Measurements from ENCODE around the gene CTNNA3.

Gene CTNNA3

DNA sequence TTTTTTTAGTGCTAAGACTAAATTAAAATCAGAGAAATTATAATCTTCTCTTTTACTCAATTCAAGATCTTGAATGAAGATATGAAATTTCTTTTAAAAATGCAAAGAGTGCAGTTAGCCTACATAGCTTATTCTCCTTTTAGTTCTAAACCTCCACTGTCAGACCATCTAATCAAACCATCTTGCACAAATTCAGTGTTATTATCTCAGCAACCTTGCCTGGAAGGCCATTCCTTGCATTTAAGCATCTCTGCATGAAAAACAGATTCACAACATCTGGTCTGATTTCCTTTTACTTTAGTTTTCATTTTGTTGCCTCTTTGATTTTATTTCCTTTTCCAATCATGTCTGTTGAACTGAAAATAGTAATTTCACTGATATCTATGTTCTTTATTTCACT lies 1297.3 kb downstream of the CTNNA3 start:
- no peaks in the 10 kb centered on the region for H3K27me3 ChIP-seq (ENCODE audit: control insufficient read depth, low read length)
- TF ChIP-seq, protein P1, sequence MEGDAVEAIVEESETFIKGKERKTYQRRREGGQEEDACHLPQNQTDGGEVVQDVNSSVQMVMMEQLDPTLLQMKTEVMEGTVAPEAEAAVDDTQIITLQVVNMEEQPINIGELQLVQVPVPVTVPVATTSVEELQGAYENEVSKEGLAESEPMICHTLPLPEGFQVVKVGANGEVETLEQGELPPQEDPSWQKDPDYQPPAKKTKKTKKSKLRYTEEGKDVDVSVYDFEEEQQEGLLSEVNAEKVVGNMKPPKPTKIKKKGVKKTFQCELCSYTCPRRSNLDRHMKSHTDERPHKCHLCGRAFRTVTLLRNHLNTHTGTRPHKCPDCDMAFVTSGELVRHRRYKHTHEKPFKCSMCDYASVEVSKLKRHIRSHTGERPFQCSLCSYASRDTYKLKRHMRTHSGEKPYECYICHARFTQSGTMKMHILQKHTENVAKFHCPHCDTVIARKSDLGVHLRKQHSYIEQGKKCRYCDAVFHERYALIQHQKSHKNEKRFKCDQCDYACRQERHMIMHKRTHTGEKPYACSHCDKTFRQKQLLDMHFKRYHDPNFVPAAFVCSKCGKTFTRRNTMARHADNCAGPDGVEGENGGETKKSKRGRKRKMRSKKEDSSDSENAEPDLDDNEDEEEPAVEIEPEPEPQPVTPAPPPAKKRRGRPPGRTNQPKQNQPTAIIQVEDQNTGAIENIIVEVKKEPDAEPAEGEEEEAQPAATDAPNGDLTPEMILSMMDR (IDR thresholded peaks at IDR 0.05; ENCODE audit: low read depth, low read length, poor library complexity, severe bottlenecking) = no peak
- TF ChIP-seq EZH2phosphoT487 (IDR thresholded peaks at IDR 0.05; ENCODE audit: borderline replicate concordance, low read length) = no peak
- no peaks in the 10 kb centered on the region for H3F3A ChIP-seq (ENCODE audit: control insufficient read depth, insufficient read depth)
- no peaks in the 10 kb centered on the region for H3K4me1 ChIP-seq (ENCODE audit: control insufficient read depth, low read length)
- no peak overlapping the region for H3K4me3 ChIP-seq (ENCODE audit: low read length)
- no peaks in the 10 kb centered on the region for H3K9me3 ChIP-seq (ENCODE audit: control insufficient read depth, insufficient read depth, low read length)
- no peaks in the 10 kb centered on the region for H3K9me2 ChIP-seq (replicated peaks; ENCODE audit: control insufficient read depth, low read length)
- H3K27ac ChIP-seq (ENCODE audit: low read depth, low read length) = no peak overlapping the region
- no peak overlapping the region for H3K4me2 ChIP-seq (ENCODE audit: low read length)
- H3K79me2 ChIP-seq (ENCODE audit: control insufficient read depth, low read length) = no peaks in the 10 kb centered on the region
- H3K36me3 ChIP-seq (ENCODE audit: control insufficient read depth, low read length) = no peaks in the 10 kb centered on the region
- H4K20me1 ChIP-seq (ENCODE audit: control insufficient read depth, insufficient read depth, low read depth, low read length) = no peaks in the 10 kb centered on the region

DNA sequence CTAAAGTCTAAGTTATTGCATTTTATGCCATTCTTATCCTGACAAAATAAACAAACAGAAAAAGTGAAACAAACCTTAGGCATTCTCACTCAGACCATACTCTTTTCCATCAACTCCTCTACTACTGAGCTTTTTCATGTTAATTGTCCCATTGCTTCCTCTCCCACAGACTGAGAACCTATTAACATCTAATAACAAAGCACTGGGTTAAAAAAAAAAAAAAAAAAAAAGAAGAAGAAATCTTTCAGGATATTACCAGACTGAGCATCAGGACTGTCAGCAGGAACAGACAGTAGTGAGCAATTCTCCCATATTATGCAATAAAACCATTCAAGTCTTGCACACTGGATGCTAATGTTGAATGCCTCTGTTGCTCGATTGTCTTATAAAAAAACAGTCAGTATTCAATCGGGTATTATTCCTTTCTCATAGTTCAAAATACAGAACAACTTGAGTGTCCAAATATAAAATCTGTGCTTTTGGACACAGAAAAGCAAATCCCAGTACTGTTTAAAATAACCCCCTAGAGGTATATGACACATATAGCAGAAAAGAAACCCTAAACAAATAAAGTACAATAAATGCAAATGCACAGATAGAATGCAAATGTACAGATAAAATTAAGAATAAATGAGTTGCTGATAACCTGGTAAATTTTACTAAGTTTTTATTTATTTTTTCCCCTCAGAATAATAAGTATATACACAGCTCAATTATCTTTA lies 1301.5 kb downstream of the CTNNA3 start:
- TF ChIP-seq EZH2phosphoT487 (IDR thresholded peaks at IDR 0.05; ENCODE audit: borderline replicate concordance, low read length) = no peak
- TF ChIP-seq, protein P1 (IDR thresholded peaks at IDR 0.05; ENCODE audit: low read depth, low read length, poor library complexity, severe bottlenecking) = no peak
- no peak overlapping the region for H3K4me2 ChIP-seq (ENCODE audit: low read length)

DNA sequence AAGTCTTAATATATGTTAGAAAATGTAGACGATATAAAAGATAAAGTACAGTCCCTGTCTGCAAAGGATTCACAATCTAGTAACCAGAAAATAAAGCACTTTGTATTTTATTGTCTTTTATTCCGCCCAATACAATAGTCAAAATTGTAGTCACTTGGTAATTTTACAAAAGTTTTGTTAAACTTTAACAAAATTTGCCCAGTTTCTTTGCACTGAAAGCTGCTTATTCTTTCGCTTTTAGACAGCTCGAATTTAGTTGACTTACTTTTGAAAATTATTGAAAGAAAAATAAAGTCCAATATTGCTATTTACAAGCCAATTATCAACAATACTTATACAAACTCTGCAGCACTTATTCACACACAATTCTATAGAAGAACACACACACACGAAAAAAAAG lies 1305.1 kb downstream of the CTNNA3 start:
- no peak for TF ChIP-seq EZH2phosphoT487 (IDR thresholded peaks at IDR 0.05; ENCODE audit: borderline replicate concordance, low read length)
- TF ChIP-seq, protein P1 (IDR thresholded peaks at IDR 0.05; ENCODE audit: low read depth, low read length, poor library complexity, severe bottlenecking) = no peak
- H3K27ac ChIP-seq (ENCODE audit: low read depth, low read length) = no peak overlapping the region
- H3K9me3 ChIP-seq (ENCODE audit: control insufficient read depth, insufficient read depth, low read length) = no peaks in the 10 kb centered on the region
- H4K20me1 ChIP-seq (ENCODE audit: control insufficient read depth, insufficient read depth, low read depth, low read length) = no peaks in the 10 kb centered on the region
- H3K9me2 ChIP-seq (replicated peaks; ENCODE audit: control insufficient read depth, low read length) = no peaks in the 10 kb centered on the region
- no peaks in the 10 kb centered on the region for H3K4me1 ChIP-seq (ENCODE audit: control insufficient read depth, low read length)
- H3K36me3 ChIP-seq (ENCODE audit: control insufficient read depth, low read length) = no peaks in the 10 kb centered on the region
- H3K4me3 ChIP-seq (ENCODE audit: low read length) = no peak overlapping the region
- no peak overlapping the region for H3K4me2 ChIP-seq (ENCODE audit: low read length)
- H3F3A ChIP-seq (ENCODE audit: control insufficient read depth, insufficient read depth) = no peaks in the 10 kb centered on the region
- H3K79me2 ChIP-seq (ENCODE audit: control insufficient read depth, low read length) = no peaks in the 10 kb centered on the region
- no peaks in the 10 kb centered on the region for H3K27me3 ChIP-seq (ENCODE audit: control insufficient read depth, low read length)

More for the DNA sequence above, 1301.5 kb downstream of the CTNNA3 start:
- H3K27me3 ChIP-seq (ENCODE audit: control insufficient read depth, low read length) = no peaks in the 10 kb centered on the region
- H3K27ac ChIP-seq (ENCODE audit: low read depth, low read length) = no peak overlapping the region
- H3K4me1 ChIP-seq (ENCODE audit: control insufficient read depth, low read length) = no peaks in the 10 kb centered on the region
- H3K79me2 ChIP-seq (ENCODE audit: control insufficient read depth, low read length) = no peaks in the 10 kb centered on the region
- H3K9me3 ChIP-seq (ENCODE audit: control insufficient read depth, insufficient read depth, low read length) = no peaks in the 10 kb centered on the region
- no peaks in the 10 kb centered on the region for H3F3A ChIP-seq (ENCODE audit: control insufficient read depth, insufficient read depth)
- no peaks in the 10 kb centered on the region for H4K20me1 ChIP-seq (ENCODE audit: control insufficient read depth, insufficient read depth, low read depth, low read length)
- H3K9me2 ChIP-seq (replicated peaks; ENCODE audit: control insufficient read depth, low read length) = no peaks in the 10 kb centered on the region
- no peaks in the 10 kb centered on the region for H3K36me3 ChIP-seq (ENCODE audit: control insufficient read depth, low read length)
- no peak overlapping the region for H3K4me3 ChIP-seq (ENCODE audit: low read length)

Data from DOHH2 (cell line).